Activated T-cell treated with anti-CD3 and anti-CD28 coated beads, Interleukin-2, amount 50 U/mL, for 4 hours (primary cell): ENCODE data around the gene C16orf46. TPM values are rescaled to one million over a fixed set of nuclear protein-coding genes. Genes with fewer than 3 reads are reported as not detected.
A peak's percentile ranks its signal among the peaks of the same experiment; 100 is the strongest.

Experiments
- ATAC-seq, 2 donors: fragments of 200-7000 bp; cut with Tn5 transposase; one replicate each; pipeline ENCODE4 v1.10.0; 2021
- DNase-seq: peaks from one replicate; pipeline ENCODE4 v3.0.0-alpha.2; 2020
- H3K27me3 Mint-ChIP-seq: one replicate; pipeline ENCODE4 v1.8.0; 2021; ENCODE audit warnings: low read depth, mixed read lengths
- H3K36me3 Mint-ChIP-seq: one replicate; pipeline ENCODE4 v1.8.0; 2022; ENCODE audit warnings: mixed read lengths; ENCODE audit not compliant: insufficient read depth
- H3K4me1 Mint-ChIP-seq: one replicate; pipeline ENCODE4 v1.8.0; 2021; ENCODE audit warnings: low read depth, mixed read lengths
- H3K4me3 Mint-ChIP-seq: one replicate; pipeline ENCODE4 v1.8.0; 2021; ENCODE audit warnings: mild to moderate bottlenecking, moderate library complexity, mixed read lengths
- H3K9me3 Mint-ChIP-seq: one replicate; pipeline ENCODE4 v1.8.0; 2021; ENCODE audit warnings: mixed read lengths
- total RNA-seq, 3 donors: library from RNA; stranded (reverse); gene quantifications; one replicate each; pipeline ENCODE4 v1.2.1, GENCODE V29; 2021

The C16orf46 gene
- total RNA-seq, 3 donors from 2014 or later = 1.4 to 1.7 (median 1.6) TPM

DNA sequence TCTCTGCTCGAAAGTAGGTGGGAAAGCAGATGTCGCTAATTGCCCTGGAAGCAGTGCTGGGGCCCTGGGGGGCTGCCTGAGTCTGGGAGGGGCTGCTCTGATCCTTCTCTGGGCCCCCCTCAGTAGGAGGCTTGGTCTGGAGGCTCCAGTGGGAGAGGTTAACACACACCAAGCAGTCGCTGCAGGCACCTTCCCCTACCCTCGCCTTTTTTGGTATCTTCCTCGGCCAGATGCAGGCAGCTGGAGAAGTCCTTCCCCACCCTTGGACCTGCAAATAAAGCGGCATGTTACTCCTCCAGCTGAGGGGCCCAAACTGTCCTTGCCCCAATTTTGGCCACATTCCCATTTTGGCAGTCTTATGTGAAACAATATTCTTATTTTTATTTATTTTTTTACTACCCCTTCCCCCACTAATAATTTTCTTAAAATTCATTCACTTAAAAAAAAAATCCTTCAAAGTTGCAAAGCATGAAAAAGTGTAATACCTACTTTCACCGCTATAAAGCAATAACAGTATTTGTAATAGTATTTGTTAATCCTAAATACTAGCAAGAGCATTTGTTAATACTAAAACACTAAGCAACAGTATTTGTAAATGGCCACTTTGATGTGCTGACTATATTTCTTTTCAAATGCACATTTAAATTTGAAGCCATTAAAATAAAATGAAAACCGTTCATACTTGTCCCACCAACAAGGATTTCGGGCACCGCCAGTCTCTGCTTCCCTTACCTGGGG, 15.0 kb downstream of the C16orf46 start:
- H3K36me3 Mint-ChIP-seq = no peaks in the 10 kb centered on the region
- no peak for DNase-seq

DNA sequence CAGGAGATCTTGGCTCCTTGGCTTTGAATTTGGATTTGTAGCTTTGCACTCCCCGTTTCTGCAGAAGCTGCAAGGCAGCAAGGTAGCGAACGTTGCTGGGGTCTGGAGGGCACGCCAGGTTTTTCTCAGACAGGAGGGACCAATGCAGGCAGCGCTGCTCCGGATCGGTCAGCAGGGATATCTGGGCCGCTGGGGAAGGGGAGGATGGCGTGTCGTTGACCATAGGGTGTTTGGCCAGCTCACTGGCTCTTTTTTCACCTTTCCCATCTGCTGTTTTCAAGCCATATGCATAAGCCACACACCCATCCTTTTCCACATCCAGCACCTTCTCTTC, 15.8 kb downstream of the C16orf46 start:
- Mint-ChIP-seq H3K27me3 (no peaks in the 10 kb centered on the region), H3K4me1 (no peaks in the 10 kb centered on the region), H3K9me3 (no peaks in the 10 kb centered on the region), H3K36me3 (no peaks in the 10 kb centered on the region), H3K4me3 (no peak overlapping the region)
- ATAC-seq (no peak), DNase-seq (no peak)

More for the DNA sequence above, 15.0 kb downstream of the C16orf46 start:
- H3K4me1 Mint-ChIP-seq = no peaks in the 10 kb centered on the region
- no peak overlapping the region for H3K4me3 Mint-ChIP-seq
- no peaks in the 10 kb centered on the region for H3K9me3 Mint-ChIP-seq
- ATAC-seq = no peak
- H3K27me3 Mint-ChIP-seq = no peaks in the 10 kb centered on the region

DNA sequence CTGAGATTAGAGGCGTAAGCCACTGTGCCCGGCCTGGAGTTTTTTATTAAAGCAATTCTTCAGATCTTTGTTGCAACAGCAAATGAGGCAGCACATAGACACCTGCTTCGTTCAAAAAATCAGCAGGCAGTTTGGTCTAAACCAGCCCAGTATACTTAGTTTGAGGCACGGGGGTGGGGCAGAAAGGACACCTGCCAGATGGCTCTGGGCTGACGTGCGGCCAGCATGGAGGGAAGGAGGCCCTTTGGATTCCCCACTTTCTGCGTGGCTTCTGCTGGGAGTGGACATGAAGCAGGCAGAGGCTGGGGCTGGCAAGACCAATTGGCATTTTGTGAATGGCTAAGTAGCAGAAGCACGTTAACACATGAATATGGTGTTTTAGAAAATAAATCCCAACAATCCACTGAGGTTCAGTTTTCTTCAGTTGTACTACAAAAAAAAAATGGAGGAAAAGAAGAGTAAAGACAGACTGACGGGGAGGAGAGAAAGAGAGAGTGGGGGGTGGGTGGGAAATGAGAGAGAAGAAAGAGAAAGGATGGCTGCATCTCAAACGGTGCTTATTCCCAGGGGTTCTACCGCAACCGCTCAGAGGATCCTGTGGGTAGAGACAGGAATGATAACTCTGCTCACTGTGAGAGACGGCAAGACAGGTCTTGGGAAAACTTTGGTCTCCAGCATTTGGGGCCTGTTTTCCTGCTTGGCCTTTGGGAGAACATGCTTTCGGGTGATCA, 16.3 kb downstream of the C16orf46 start:
- no peaks in the 10 kb centered on the region for H3K4me1 Mint-ChIP-seq
- ATAC-seq = no peak
- H3K9me3 Mint-ChIP-seq = no peaks in the 10 kb centered on the region
- no peaks in the 10 kb centered on the region for H3K36me3 Mint-ChIP-seq
- no peak overlapping the region for H3K4me3 Mint-ChIP-seq
- H3K27me3 Mint-ChIP-seq = no peaks in the 10 kb centered on the region
- no peak for DNase-seq

DNA sequence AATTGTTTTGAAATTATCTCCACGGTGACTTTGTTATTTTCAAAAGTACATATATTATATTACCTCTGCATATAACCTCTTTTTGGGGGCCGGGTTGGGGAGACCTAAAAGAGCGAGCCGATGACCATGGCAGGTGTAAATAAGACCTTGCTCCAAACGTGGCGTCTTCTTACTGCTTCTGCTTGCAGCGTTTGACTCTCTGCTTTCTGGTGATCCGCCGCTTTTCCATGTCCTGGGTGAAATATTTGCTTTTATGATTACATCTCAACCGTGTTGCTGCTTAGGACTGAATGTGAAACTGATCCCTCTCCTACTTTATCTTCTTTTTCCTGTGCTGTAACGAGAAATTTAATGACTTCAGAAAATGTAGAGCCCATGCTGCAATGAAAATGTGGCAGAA, 23.3 kb downstream of the C16orf46 start:
- H3K36me3 Mint-ChIP-seq = peaks cover 6% of the 10 kb centered on the region
- no peak overlapping the region for H3K4me3 Mint-ChIP-seq
- ATAC-seq (no peak), DNase-seq (no peak)
- peaks cover 21% of the 10 kb centered on the region for H3K9me3 Mint-ChIP-seq
- H3K4me1 Mint-ChIP-seq = no peaks in the 10 kb centered on the region
- no peaks in the 10 kb centered on the region for H3K27me3 Mint-ChIP-seq

DNA sequence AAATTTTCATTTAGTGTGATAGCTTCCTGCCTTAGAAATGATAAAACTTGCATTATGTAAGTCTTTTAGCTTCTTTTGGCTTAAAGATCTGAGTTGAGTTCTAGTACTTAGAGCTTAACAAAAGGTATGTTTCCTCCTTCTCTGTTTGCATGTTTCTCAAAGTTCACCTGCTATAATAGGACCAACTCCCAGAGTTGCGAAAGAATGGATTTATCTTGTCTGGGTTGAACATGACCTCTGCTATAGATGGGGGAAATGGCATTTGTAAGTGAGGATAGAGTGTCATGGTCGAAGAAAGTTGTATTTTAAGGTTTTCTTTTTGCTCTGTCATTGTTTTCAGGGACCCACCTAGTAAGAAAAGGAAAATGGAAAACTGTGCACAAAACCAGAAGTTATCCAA, 34.2 kb downstream of the C16orf46 start:
- Mint-ChIP-seq H3K4me3 (no peak overlapping the region), H3K27me3 (no peaks in the 10 kb centered on the region), H3K4me1 (peaks cover 14% of the 10 kb centered on the region), H3K9me3 (no peaks in the 10 kb centered on the region), H3K36me3 (peaks cover 43% of the 10 kb centered on the region)
- no peak for DNase-seq
- no peak for ATAC-seq

DNA sequence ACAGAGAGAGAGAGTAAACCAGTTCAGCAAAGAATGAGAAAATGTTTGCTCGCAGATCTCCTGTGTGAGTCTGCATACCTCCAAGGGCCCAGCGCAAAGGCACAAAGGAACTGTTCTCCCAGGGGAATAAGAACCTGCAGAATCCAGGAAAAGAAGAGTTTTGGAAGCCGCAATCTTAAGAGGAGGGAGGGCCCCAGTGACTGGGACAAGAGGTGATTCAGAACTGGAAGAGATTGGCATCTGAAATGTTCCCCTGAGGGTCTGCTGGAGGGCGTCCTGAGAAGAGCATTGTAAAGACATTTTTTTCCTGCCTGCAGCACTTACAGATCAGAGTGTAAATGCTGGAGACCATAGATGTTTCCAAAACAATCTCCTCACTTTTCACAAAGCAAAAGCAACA, 35.3 kb downstream of the C16orf46 start:
- ATAC-seq (no peak), DNase-seq (no peak)
- no peaks in the 10 kb centered on the region for H3K27me3 Mint-ChIP-seq
- no peaks in the 10 kb centered on the region for H3K9me3 Mint-ChIP-seq
- no peak overlapping the region for H3K4me3 Mint-ChIP-seq
- H3K36me3 Mint-ChIP-seq = peaks cover 41% of the 10 kb centered on the region
- H3K4me1 Mint-ChIP-seq = peaks cover 25% of the 10 kb centered on the region

DNA sequence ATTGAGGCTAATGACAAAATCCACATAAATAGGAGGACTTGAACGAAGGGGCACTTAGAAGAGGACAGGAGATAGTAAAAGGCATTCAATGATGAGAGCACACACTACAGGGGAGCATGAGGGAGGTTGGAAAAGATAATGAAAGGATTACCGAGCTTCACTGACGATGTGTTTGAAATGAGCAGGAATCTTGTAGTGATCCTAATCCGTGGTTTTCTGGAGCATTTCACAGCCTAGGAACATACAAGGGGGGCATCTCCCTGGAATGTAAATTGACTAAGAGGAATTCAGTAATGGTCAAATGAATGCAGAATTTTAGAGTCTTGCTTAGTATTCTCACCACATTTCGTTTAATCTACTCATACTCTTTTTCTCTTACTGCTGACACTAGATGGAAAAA, 36.2 kb downstream of the C16orf46 start:
- peaks cover 27% of the 10 kb centered on the region for H3K4me1 Mint-ChIP-seq

DNA sequence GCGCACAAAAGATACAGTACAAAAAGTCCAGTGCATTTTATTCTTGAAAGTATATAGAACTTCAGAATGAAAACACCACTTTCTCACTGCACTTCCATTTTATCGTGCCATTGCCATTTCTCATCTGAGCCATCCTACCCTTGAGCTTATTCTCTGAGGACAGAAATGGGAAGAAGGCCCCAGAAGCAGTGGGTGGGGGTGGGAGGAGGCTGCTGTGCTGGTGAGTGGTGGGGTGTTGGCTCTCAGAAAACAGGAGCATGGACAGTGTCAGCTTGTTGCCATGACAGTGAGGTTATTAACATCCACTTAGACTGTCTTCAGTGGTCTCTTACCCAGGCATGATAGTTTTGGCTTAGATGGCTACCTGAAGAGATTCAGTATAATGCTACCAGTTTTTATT, 36.9 kb downstream of the C16orf46 start:
- Mint-ChIP-seq H3K36me3 (peaks cover 38% of the 10 kb centered on the region), H3K4me1 (peaks cover 29% of the 10 kb centered on the region)
- no peak for ATAC-seq

More for the DNA sequence above, 36.2 kb downstream of the C16orf46 start:
- peaks cover 41% of the 10 kb centered on the region for H3K36me3 Mint-ChIP-seq
- no peaks in the 10 kb centered on the region for H3K9me3 Mint-ChIP-seq
- ATAC-seq = no peak
- no peaks in the 10 kb centered on the region for H3K27me3 Mint-ChIP-seq
- no peak for DNase-seq
- H3K4me3 Mint-ChIP-seq = no peak overlapping the region

DNA sequence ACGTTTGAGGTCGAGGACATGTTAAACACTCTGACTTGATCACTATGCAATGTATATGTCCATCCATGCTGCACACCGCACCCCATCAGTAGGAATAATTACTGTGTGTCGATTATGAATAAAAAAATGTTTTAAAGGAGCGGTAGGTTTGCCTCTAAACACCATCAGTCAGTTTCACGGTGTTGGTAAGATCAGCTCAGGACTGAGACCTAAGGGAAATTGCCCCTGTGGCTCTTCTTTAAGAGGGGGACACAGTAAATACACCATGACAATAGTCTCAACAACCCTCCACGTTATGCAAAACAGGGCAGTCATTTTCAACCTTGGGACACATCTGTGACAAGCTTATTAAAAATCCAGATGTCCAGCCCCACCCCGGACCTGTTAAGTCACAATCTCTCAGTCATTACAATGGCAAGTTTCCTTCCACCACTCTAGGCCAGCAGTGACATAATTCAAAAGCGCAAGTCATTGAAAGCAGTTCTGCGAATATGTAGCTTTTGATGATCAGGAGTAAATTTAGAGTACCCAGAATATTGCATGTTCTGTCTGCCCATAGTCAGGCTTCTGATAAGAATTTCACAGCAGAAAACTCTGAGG, 40.2 kb downstream of the C16orf46 start:
- Mint-ChIP-seq H3K9me3 (no peaks in the 10 kb centered on the region), H3K36me3 (peaks cover 13% of the 10 kb centered on the region), H3K4me3 (peak overlapping the region; percentile 86), H3K27me3 (no peaks in the 10 kb centered on the region), H3K4me1 (peaks cover 29% of the 10 kb centered on the region)
- DNase-seq = no peak
- no peak for ATAC-seq

More for the DNA sequence above, 36.9 kb downstream of the C16orf46 start:
- Mint-ChIP-seq H3K4me3 (no peak overlapping the region), H3K9me3 (no peaks in the 10 kb centered on the region), H3K27me3 (no peaks in the 10 kb centered on the region)
- no peak for DNase-seq

DNA sequence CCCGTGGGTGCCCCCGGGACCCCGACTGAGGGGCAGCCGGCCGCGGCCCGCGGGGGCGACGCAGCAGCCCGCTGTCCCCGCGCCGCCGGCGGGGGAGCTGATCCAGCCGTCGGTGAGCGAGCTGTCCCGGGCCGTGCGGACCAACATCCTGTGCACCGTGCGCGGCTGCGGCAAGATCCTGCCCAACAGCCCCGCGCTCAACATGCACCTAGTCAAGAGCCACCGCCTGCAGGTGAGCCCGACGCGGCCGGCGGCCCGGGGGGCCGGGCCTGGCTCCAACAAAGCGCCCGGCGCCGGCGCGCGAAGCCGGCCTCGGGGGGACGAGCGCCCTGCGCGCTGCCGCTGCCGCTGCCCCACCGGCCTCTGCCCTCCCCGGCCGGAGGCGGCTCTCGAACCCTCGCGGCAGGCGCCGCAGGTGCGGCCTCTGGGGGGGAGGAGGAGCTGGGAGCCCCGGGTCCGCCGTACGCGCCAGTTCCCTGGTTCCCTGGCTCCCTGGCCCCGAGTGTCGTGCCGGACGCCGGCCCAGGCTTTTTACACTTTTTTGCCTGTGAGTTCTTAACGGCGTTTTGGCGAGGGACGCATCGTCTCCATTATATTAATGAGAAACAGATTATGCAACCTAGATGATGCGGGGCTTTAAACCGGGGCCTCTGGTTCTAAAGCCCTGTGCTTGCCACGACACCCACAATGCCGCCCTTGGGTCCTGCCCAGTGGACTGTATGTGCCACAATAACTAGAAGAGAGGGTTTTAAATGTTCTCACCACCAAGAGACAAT, 40.9 kb downstream of the C16orf46 start:
- peaks cover 29% of the 10 kb centered on the region for H3K4me1 Mint-ChIP-seq
- peaks cover 8% of the 10 kb centered on the region for H3K36me3 Mint-ChIP-seq
- H3K4me3 Mint-ChIP-seq = peak overlapping the region; percentile 86
- no peaks in the 10 kb centered on the region for H3K27me3 Mint-ChIP-seq
- DNase-seq (peak; percentile 6), ATAC-seq (peak; percentile 76 to 78)
- no peaks in the 10 kb centered on the region for H3K9me3 Mint-ChIP-seq

DNA sequence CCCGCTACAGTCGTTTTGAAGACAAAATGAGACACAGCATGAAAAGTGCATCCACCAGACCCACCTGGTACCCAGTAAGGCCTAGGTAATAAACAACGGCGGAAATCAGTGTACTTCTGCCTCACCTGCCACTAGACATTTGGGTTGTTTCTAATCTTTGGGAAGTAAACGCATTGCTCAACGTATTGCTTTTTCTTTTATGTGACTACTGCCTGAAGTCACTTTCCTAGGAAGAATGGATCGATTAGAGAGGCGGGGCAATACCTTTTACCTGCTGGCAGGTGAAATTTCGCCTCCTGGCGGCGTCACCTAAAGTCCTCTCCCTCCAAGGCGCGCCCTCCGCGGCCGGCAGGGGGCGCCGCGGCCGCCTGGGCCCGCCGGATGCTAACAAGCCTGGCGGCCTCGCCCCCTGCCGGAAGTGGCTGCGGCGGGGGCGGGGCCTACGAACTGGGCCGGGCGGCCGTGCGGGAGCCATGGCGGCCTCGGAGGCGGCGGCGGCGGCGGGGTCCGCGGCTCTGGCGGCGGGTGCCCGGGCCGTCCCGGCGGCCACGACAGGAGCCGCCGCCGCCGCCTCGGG, 41.6 kb downstream of the C16orf46 start, which contains the start of gene ATMIN:
ATMIN (plus strand) TSS at position 445 of the 577 bp plus-strand sequence; CDS start at position 474, 29 bp downstream.
- Mint-ChIP-seq H3K27me3 (no peaks in the 10 kb centered on the region), H3K9me3 (no peaks in the 10 kb centered on the region)
- peak; percentile 95 to 96 for ATAC-seq

DNA sequence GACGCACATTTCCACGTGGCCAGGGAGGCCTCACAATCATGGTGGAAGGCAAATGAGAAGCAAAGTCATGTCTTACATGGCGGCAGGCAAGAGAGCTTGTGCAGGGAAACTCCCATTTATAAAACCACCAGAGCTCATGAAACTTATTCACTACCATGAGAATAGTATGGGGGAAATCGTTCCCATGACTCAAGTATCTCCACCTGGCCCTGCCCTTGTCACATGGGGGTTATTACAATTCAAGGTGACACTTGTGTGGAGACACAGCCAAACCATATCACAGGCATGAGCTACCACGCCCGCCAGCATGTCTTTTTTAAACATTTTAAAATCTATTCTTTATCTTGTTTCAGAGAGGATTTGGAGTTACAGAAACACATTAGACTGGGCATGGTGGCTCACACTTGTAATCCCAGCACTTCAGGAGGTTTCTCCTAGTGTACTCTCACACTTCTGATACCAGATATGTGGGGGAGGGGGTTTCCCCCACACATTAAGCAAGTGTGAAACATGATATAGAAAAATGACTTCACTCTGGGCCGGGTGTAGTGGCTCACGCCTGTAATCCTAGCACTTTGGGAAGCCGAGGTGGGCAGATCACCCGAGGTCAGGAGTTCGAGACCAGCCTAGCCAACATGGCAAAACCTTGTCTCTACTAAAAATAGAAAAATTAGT, 47.0 kb downstream of the C16orf46 start:
- ATAC-seq = peak; percentile 70 to 74
- H3K4me1 Mint-ChIP-seq = peaks cover 3% of the 10 kb centered on the region
- no peak for DNase-seq
- H3K4me3 Mint-ChIP-seq = no peak overlapping the region
- H3K36me3 Mint-ChIP-seq = peaks cover 11% of the 10 kb centered on the region
- no peaks in the 10 kb centered on the region for H3K27me3 Mint-ChIP-seq
- H3K9me3 Mint-ChIP-seq = no peaks in the 10 kb centered on the region

More for the DNA sequence above, 41.6 kb downstream of the C16orf46 start, which contains the start of gene ATMIN:
- Mint-ChIP-seq H3K4me3 (peak within 1 kb of the TSS; percentile 86), H3K36me3 (peaks cover 5% of the 10 kb centered on the region), H3K4me1 (peaks cover 29% of the 10 kb centered on the region)
- DNase-seq = peak; percentile 88

DNA sequence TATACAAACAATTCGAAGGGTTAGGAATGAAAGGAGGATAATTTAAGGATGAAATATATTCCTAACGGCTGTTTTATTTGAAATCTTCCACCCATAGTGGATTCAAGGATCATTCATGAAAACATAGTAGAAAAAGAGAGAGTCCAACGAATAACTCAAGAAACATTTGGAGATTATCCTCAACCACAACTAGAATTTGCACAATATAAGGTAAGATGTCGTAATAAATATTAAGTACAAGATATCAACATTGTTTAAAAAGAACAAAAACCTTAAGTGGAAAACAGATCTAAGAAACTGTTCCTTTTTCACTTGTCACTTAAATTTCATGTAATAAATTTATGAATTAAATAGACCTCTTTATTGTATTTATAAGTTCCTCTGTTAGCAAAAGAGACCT, 50.6 kb downstream of the C16orf46 start:
- no peak for ATAC-seq
- no peak for DNase-seq
- no peaks in the 10 kb centered on the region for H3K27me3 Mint-ChIP-seq
- H3K9me3 Mint-ChIP-seq = no peaks in the 10 kb centered on the region
- peaks cover 11% of the 10 kb centered on the region for H3K36me3 Mint-ChIP-seq
- no peak overlapping the region for H3K4me3 Mint-ChIP-seq
- peaks cover 3% of the 10 kb centered on the region for H3K4me1 Mint-ChIP-seq
